K562 (cell line): ENCODE data around the gene FUT2. TPM values are rescaled to one million over a fixed set of nuclear protein-coding genes. Genes with fewer than 3 reads are reported as not detected.

Source experiments
- CHD2 ChIP-seq: IDR thresholded peaks from 2 replicates; pipeline ENCODE4 v1.6.1; 2011; ENCODE audit warnings: low read depth, low read length
- DMBX1 ChIP-seq: fragments of 250-450 bp; sonication (Bioruptor Pico); IDR thresholded peaks from 2 replicates; pipeline ENCODE4 v1.8.0; 2022; ENCODE audit warnings: inconsistent platforms, mild to moderate bottlenecking, moderate library complexity, borderline replicate concordance
- EHMT2 ChIP-seq: fragments of 450-650 bp; IDR thresholded peaks from 2 replicates; pipeline ENCODE4 v1.6.1; 2018; ENCODE audit warnings: antibody characterized with exemption
- IRF2 ChIP-seq: sonication (generic); formaldehyde crosslinking; IDR thresholded peaks from 2 replicates; pipeline ENCODE4 v1.8.1; 2022; ENCODE audit warnings: mild to moderate bottlenecking, missing genetic modification reagents
- MYC ChIP-seq, 2 experiments: fragments of 250-450 bp in 1 of 2; sonication (Bioruptor Pico) in 1 of 2; IDR thresholded peaks; 2 replicates each; pipeline versions ENCODE4 v1.5.1 to v1.6.1; 2012 to 2021; ENCODE audit warnings: low read depth in 2 of 2, borderline replicate concordance in 1 of 2, improper control_type of control experiment in 1 of 2, low read length in 1 of 2, mild to moderate bottlenecking in 1 of 2, moderate library complexity in 1 of 2
- MYNN ChIP-seq, 2 experiments: sonication (generic); formaldehyde crosslinking in 1 of 2; IDR thresholded peaks; 2 replicates each; pipeline versions ENCODE4 v1.5.0 to v1.6.1; 2016 to 2020; ENCODE audit warnings: antibody characterized with exemption in 1 of 2, missing genetic modification reagents in 1 of 2
- NR4A1 ChIP-seq, 2 experiments: fragments of 250-450 bp in 1 of 2; fragments of 450-650 bp in 1 of 2; sonication (Bioruptor Pico) in 1 of 2; IDR thresholded peaks; 2 replicates each; pipeline versions ENCODE4 v1.4.0 to v1.6.1; 2016 to 2020; ENCODE audit warnings: mild to moderate bottlenecking in 2 of 2, missing compliant biosample characterization in 1 of 2, missing genetic modification characterization in 1 of 2, moderate library complexity in 1 of 2
- POLR2AphosphoS5 ChIP-seq: IDR thresholded peaks from 2 replicates; pipeline ENCODE4 v1.6.1; 2011; ENCODE audit warnings: mild to moderate bottlenecking, low read depth, low read length, moderate library complexity; ENCODE audit not compliant: control insufficient read depth, insufficient read depth
- SIN3A ChIP-seq, 2 experiments: fragments of 150-350 bp in 1 of 2; IDR thresholded peaks; 2 replicates each; pipeline ENCODE4 v1.6.1; 2011 to 2016; ENCODE audit warnings: borderline replicate concordance in 2 of 2, low read depth in 2 of 2, low read length in 2 of 2, mild to moderate bottlenecking in 2 of 2, moderate library complexity in 2 of 2; ENCODE audit not compliant: control insufficient read depth in 1 of 2
- SLC30A9 ChIP-seq: fragments of 250-450 bp; sonication (Bioruptor Pico); IDR thresholded peaks from 2 replicates; pipeline ENCODE4 v1.8.0; 2022; ENCODE audit warnings: mild to moderate bottlenecking, moderate library complexity
- TAF9B ChIP-seq: fragments of 450-650 bp; IDR thresholded peaks from 2 replicates; pipeline ENCODE4 v1.6.1; 2018; ENCODE audit warnings: mild to moderate bottlenecking; ENCODE audit not compliant: partially characterized antibody
- TRIM24 ChIP-seq, 2 experiments: fragments of 450-650 bp; IDR thresholded peaks; 2 replicates each; pipeline ENCODE4 v1.6.1; 2016
- WHSC1 ChIP-seq: IDR thresholded peaks from one replicate; pipeline ENCODE4 v1.6.1; 2012; ENCODE audit warnings: low read length, control low read depth, inconsistent platforms
- ZNF175 ChIP-seq: fragments of 200-800 bp; sonication (Bioruptor generic); IDR thresholded peaks from 2 replicates; pipeline ENCODE4 v1.6.1; 2016; ENCODE audit warnings: low read depth, mild to moderate bottlenecking, missing genetic modification characterization, missing compliant biosample characterization
- polyA plus RNA-seq, 8 experiments: library from polyadenylated mRNA; depleted of rRNA in 4 of 8; stranded (reverse) in 5 of 8; unstranded in 3 of 8; fragments of >200 nt; fragmentation: Nextera tagmentation in 2 of 8; fragmentation: Illumina TruSeq in 1 of 8; extraction: Ambion mirVana in 2 of 8; extraction: Trizol in 1 of 8; gene quantifications; 2 replicates each; pipeline versions ENCODE4 v1.2.1 to v1.2.3, GENCODE V29; 2011 to 2014; ENCODE audit warnings: inconsistent platforms in 1 of 8, missing spikeins in 1 of 8
- total RNA-seq, 7 experiments: library from RNA; depleted of rRNA in 6 of 7; stranded (reverse); fragments of >200 nt in 6 of 7; fragmentation: Illumina TruSeq in 2 of 7; extraction: Trizol in 2 of 7; gene quantifications; 2 replicates each; pipeline versions ENCODE4 v1.2.1 to v1.2.3, GENCODE V29; 2011 to 2021; ENCODE audit warnings: low replicate concordance in 1 of 7
- TF ChIP-seq, protein P1 (sequence below): fragments of 250-450 bp; sonication (Bioruptor Pico); IDR thresholded peaks from 2 replicates; pipeline ENCODE4 v1.5.0; 2021; ENCODE audit warnings: mild to moderate bottlenecking, moderate library complexity
- TF ChIP-seq, protein P2 (sequence below): sonication (generic); formaldehyde crosslinking; IDR thresholded peaks from 2 replicates; pipeline ENCODE4 v1.4.0; 2020; ENCODE audit warnings: mild to moderate bottlenecking, missing genetic modification reagents
- TF ChIP-seq, protein P3 (sequence below): fragments of 250-450 bp; sonication (Bioruptor Pico); IDR thresholded peaks from 2 replicates; pipeline ENCODE4 v1.4.0; 2020; ENCODE audit warnings: borderline replicate concordance
- TF ChIP-seq, protein P4 (sequence below): IDR thresholded peaks from 2 replicates; pipeline ENCODE4 v1.6.1; 2014; ENCODE audit warnings: antibody characterized with exemption

FUT2 gene
- total and polyA plus RNA-seq, 9 of the 15 experiments (the other 6 are each of a cell fraction or from before 2014, with no cell fraction given): 0.03 to 0.04 TPM; not detected in 7

DNA sequence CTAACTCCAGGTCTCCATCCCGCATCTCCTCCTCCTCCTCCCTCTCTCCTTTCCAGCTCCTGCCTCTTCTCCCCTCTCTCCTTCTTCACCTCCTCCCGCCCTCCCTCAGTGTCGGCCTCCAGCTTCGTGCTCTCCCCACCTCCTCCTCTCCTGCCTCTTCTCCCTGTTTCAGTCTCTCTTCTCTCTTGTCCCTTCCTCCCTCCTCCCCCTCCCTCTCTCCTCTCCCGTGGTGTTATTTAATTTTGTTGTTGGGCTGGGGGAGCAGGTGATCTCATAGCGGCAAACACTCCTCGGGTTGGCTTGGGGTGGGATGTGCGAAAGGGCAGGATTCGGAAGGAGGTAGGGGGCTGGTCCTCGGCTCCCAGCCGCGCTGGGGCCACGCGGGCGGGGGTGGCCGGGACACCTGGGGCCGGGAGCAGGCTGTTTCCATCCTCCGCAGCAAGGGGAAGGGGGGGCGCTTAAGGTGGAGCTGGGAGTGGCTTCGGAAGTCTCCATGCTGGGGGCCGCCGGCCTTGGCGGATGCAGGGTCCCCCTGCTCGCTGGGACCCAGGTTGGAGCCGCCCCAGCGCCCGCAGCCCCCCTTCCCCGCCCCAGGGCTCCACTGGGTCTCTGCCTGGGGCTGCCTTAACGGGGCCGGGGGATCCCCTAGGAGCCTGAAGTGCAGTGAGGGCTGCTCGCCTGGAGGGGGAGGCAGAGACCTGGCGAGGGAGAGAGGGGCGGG, 49.6 kb upstream of the FUT2 start, which contains the start of gene CA11 (continued):
- TF ChIP-seq SIN3A (IDR thresholded peaks at IDR 0.05; ENCODE audit: borderline replicate concordance in 2 of 2, control insufficient read depth in 1 of 2, low read depth in 2 of 2, low read length in 2 of 2) (no peak), TAF9B (no peak), DMBX1 (CRISPR knock-in tag) (no peak), TRIM24 (IDR thresholded peaks at IDR 0.05) (peak in 1 of 2 experiments; percentile 18; a peak in 2 of 4 replicates), MYNN (IDR thresholded peaks at IDR 0.05) (no peak), MYNN (CRISPR knock-in tag; IDR thresholded peaks at IDR 0.05) (no peak), IRF2 (no peak), CHD2 (no peak), POLR2AphosphoS5 (no peak), WHSC1 (no peak), ZNF175 (CRISPR knock-in tag) (no peak), MYC (IDR thresholded peaks at IDR 0.05; ENCODE audit: low read depth, low read length) (peak; percentile 43; the same call in 1 of the 2 replicates), MYC (CRISPR knock-in tag; IDR thresholded peaks at IDR 0.05; ENCODE audit: borderline replicate concordance, low read depth) (peak; percentile 67; the same call in 1 of the 2 replicates), NR4A1 (CRISPR knock-in tag; IDR thresholded peaks at IDR 0.05) (no peak), NR4A1 (tag; IDR thresholded peaks at IDR 0.05) (no peak), EHMT2 (peak; percentile 69), SLC30A9 (CRISPR knock-in tag) (no peak)
- TF ChIP-seq, protein P1, sequence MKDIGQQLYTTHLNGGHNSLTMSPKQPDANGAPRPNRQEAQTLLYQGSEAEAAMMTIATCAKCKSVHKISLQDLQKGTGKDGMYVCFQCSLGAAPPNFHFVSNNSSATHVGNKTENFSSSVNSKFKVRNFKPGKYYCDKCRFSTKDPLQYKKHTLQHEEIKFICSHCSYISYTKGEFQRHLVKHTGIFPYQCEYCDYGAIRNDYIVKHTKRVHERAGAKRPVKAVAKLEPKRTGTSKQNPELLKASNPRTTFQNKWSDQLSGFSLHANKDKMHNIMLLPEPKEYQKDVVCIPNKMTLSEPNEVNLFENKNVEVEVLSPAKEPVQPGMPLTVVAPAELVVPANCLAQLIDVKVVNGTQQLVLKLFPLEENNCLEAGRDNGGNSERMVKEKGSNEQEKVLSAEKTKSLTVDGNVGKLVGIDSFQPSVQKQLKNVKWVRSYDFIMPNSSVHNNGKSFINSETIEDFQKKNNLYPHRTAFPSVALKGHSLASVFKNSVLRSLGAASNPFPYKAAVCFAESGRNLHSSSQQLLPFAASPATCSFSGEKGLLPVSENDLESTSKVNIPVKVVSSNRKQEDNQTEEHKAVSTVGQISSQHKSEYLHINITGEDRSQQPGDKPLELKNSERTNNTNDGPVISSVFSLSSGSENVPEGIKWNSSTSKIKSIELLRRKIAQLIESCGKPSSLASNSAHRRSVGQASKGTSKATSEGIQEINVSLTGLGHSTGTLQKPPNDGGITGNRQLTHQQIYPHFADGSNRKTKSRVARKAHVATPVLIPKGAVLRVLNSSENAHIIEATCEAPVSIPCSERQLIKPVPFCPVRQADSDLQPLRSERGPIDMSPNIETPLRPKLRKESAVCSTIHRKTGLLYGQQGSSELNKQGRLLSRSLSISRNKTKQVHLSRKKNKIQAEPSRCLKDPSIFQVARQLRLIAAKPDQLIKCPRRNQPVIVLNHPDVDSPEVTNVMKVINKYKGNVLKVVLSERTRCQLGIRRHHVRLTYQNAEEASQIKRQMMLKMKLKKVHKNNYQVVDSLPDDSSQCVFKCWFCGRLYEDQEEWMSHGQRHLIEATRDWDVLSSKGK (CRISPR knock-in tag): no peak
- TF ChIP-seq, protein P2, sequence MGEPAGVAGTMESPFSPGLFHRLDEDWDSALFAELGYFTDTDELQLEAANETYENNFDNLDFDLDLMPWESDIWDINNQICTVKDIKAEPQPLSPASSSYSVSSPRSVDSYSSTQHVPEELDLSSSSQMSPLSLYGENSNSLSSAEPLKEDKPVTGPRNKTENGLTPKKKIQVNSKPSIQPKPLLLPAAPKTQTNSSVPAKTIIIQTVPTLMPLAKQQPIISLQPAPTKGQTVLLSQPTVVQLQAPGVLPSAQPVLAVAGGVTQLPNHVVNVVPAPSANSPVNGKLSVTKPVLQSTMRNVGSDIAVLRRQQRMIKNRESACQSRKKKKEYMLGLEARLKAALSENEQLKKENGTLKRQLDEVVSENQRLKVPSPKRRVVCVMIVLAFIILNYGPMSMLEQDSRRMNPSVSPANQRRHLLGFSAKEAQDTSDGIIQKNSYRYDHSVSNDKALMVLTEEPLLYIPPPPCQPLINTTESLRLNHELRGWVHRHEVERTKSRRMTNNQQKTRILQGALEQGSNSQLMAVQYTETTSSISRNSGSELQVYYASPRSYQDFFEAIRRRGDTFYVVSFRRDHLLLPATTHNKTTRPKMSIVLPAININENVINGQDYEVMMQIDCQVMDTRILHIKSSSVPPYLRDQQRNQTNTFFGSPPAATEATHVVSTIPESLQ: no peak
- TF ChIP-seq, protein P3, sequence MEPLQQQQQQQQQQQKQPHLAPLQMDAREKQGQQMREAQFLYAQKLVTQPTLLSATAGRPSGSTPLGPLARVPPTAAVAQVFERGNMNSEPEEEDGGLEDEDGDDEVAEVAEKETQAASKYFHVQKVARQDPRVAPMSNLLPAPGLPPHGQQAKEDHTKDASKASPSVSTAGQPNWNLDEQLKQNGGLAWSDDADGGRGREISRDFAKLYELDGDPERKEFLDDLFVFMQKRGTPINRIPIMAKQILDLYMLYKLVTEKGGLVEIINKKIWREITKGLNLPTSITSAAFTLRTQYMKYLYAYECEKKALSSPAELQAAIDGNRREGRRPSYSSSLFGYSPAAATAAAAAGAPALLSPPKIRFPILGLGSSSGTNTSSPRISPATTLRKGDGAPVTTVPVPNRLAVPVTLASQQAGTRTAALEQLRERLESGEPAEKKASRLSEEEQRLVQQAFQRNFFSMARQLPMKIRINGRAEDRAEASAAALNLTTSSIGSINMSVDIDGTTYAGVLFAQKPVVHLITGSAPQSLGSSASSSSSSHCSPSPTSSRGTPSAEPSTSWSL (CRISPR knock-in tag): no peak
- TF ChIP-seq, protein P4, sequence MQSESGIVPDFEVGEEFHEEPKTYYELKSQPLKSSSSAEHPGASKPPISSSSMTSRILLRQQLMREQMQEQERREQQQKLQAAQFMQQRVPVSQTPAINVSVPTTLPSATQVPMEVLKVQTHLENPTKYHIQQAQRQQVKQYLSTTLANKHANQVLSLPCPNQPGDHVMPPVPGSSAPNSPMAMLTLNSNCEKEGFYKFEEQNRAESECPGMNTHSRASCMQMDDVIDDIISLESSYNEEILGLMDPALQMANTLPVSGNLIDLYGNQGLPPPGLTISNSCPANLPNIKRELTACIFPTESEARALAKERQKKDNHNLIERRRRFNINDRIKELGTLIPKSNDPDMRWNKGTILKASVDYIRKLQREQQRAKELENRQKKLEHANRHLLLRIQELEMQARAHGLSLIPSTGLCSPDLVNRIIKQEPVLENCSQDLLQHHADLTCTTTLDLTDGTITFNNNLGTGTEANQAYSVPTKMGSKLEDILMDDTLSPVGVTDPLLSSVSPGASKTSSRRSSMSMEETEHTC: no peak
